HG03280 (cell line): ENCODE data around the gene LRRTM3.

ENCODE experiments used
- ATAC-seq: cut with Tn5 transposase; IDR thresholded peaks from one replicate; pipeline ENCODE4 v1.9.1; 2021; ENCODE audit warnings: mild to moderate bottlenecking, moderate library complexity; ENCODE audit not compliant: unreplicated experiment

The LRRTM3 gene

GRCh38 chr10:67112765-67113164 lies 186.9 kb downstream of the LRRTM3 start:
- ATAC-seq = no peak

GRCh38 chr10:67114945-67115344 lies 189.1 kb downstream of the LRRTM3 start:
- no peak for ATAC-seq

DNA sequence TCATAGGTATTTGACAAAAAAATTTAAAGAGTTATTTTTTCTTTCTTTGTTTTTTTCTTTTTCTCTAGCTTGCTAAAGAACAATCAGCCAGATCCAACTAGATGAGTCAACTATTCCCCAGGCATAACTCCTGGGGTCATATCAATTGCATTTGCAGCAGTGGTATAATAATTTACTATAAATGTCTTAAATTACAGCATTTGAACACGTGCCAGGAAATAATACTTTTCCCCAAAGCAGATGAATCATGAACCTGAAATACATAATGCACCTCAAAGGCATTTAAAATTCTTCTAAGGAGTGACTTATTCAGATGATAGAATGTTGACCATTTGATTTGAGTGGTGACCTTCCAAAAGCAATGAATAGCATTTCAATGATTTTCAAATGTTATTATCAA lies 190.1 kb downstream of the LRRTM3 start:
- no peak for ATAC-seq

- ATAC-seq = no peak
Observed at GRCh38 chr10:67119651-67120050, 193.8 kb downstream of the LRRTM3 start.

DNA sequence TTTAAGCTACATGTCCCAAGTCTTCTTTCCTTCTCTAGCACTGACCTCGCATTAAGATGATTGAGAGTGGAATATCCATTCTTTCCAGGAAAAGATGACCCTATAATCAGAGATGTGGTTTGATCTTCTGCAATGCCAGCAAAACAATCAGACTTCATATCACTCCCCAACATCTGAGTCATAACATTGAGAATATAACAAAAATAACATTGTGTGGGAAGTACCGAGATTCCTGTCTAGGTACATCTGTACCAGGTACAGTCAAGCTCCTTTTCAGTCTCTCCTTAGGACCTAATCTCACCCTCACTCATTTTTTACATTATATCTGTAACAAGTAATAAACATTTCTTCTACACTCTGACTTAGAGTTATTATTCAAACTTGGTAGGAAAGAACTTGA lies 201.6 kb downstream of the LRRTM3 start:
- no peak for ATAC-seq

DNA sequence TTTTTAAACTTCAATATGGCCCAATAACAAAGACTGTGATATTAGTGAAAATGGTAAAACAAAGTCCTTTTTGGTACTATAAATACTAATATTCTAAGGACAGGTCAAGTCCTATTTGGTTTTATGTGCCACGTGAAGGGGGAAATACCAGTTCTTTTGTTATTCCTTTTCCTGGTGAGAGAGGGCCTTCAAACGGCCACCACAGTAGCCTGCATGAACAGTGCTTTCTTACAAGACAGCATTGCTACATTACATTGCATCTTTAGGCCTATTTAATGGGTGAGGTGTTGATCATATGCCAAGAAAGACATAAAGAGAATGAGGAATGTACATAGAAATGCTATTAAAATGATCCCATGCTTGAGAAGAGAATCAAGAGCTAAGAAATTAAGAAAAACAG lies 214.8 kb downstream of the LRRTM3 start:
- ATAC-seq = no peak

DNA sequence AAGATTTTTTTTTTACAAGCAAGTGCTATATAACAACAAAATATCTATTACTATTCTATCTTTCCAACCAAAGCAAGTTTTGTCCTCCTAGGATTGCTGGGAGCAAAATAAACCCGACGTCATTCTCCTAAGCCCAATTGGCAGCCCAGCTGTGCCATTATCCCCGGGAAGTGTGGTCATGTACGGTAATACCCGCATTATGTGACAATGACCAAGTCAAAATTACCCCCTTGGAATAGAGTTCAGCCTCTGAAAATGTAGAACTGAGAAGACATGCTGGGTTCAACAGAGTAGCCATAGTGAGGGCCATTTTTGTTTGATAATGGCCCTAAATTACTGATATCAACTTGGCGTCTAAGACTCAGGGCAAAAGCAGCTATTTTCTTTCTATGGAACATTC lies 215.5 kb downstream of the LRRTM3 start:
- ATAC-seq = no peak

GRCh38 chr10:67144530-67144929 lies 218.7 kb downstream of the LRRTM3 start:
- no peak for ATAC-seq
